B cell (primary cell): Measurements from ENCODE around the gene HOXC9. TPM values are rescaled to one million over a fixed set of nuclear protein-coding genes. Genes with fewer than 3 reads are reported as not detected.

Experiments used
- ATAC-seq: fragments of 200-7000 bp; cut with Tn5 transposase; one replicate; pipeline ENCODE4 v1.10.0; 2021; ENCODE audit warnings: low read depth, mild to moderate bottlenecking, moderate number of reproducible peaks, moderate library complexity
- CTCF ChIA-PET: fragments of 350-600 bp; sonication (Branson Sonifier 250); formaldehyde crosslinking; loops from one replicate; lab custom pipeline; 2021; ENCODE audit warnings: antibody characterized with exemption, inconsistent platforms; lab: Charles Lee
- POLR2A ChIA-PET: fragments of 350-600 bp; sonication (Branson Sonifier 250); formaldehyde crosslinking; loops from one replicate; lab custom pipeline; 2021; ENCODE audit warnings: antibody characterized with exemption; lab: Charles Lee
- DNase-seq: peaks from one replicate; pipeline ENCODE4 v3.0.0; 2013
- H2AFZ ChIP-seq: 2 replicates; pipeline ENCODE4 v1.6.1; 2012; ENCODE audit warnings: mild to moderate bottlenecking, low read depth, low read length; ENCODE audit not compliant: insufficient read depth, poor library complexity, severe bottlenecking
- H3K27ac ChIP-seq, 2 donors: 1 replicate in 1 of 2; 2 replicates in 1 of 2; pipeline ENCODE4 v1.5.1; 2012 to 2013; ENCODE audit warnings: low read length in 2 of 2, mild to moderate bottlenecking in 2 of 2, moderate library complexity in 1 of 2
- H3K27me3 ChIP-seq, 4 experiments: fragments of 200-600 bp in 1 of 4; sonication (generic) in 1 of 4; replicated peaks in 1 of 4; 1 replicate in 2 of 4; 2 replicates in 2 of 4; pipeline versions ENCODE4 v1.6.1 to v1.7.0; 2013 to 2016; ENCODE audit warnings: low read length in 3 of 4, mild to moderate bottlenecking in 2 of 4, mixed read lengths in 1 of 4, moderate library complexity in 1 of 4; ENCODE audit not compliant: insufficient read depth in 4 of 4, control insufficient read depth in 3 of 4; ENCODE audit errors: control extremely low read depth in 1 of 4
- H3K36me3 ChIP-seq, 2 experiments: replicated peaks in 1 of 2; 1 replicate in 1 of 2; 2 replicates in 1 of 2; pipeline versions ENCODE4 v1.6.1 to v1.7.1; 2013; ENCODE audit warnings: low read length in 1 of 2; ENCODE audit not compliant: insufficient read depth in 2 of 2, control insufficient read depth in 1 of 2; ENCODE audit errors: control extremely low read depth in 1 of 2, extremely low read depth in 1 of 2
- H3K4me1 ChIP-seq, 2 donors: fragments of 200-600 bp in 1 of 2; sonication (generic) in 1 of 2; 1 replicate in 1 of 2; 2 replicates in 1 of 2; pipeline versions ENCODE4 v1.5.1 to v1.6.1; 2013 to 2017; ENCODE audit warnings: low read length in 2 of 2; ENCODE audit not compliant: control insufficient read depth in 2 of 2, insufficient read depth in 2 of 2
- H3K4me2 ChIP-seq: replicated peaks from 2 replicates; pipeline ENCODE3; 2012; ENCODE audit warnings: mild to moderate bottlenecking, low read depth, low read length; ENCODE audit not compliant: poor library complexity, severe bottlenecking
- H3K4me3 ChIP-seq, 5 experiments: fragments of 200-600 bp in 1 of 5; sonication (generic) in 1 of 5; 1 replicate in 3 of 5; 2 replicates in 2 of 5; pipeline versions ENCODE4 v1.5.1 to v1.7.0; 2011 to 2016; ENCODE audit warnings: low read length in 4 of 5, mild to moderate bottlenecking in 4 of 5, low read depth in 2 of 5, control low read depth in 1 of 5, moderate library complexity in 1 of 5; ENCODE audit not compliant: insufficient read depth in 1 of 5; ENCODE audit errors: control extremely low read depth in 1 of 5, extremely low read depth in 1 of 5
- H3K79me2 ChIP-seq: fragments of 200-600 bp; sonication (generic); one replicate; pipeline ENCODE4 v1.6.0; 2016; ENCODE audit warnings: low read length; ENCODE audit not compliant: control insufficient read depth, insufficient read depth
- H3K9ac ChIP-seq: fragments of 200-600 bp; sonication (generic); 2 replicates; pipeline ENCODE4 v1.6.1; 2017; ENCODE audit warnings: mild to moderate bottlenecking, low read length, moderate library complexity
- H3K9me3 ChIP-seq, 3 donors: one replicate each; pipeline versions ENCODE4 v1.6.1 to v1.7.1; 2013; ENCODE audit warnings: low read length in 2 of 3; ENCODE audit not compliant: control insufficient read depth in 2 of 3, insufficient read depth in 1 of 3; ENCODE audit errors: control extremely low read depth in 1 of 3
- H4K20me1 ChIP-seq: 2 replicates; pipeline ENCODE4 v1.6.0; 2012; ENCODE audit warnings: mild to moderate bottlenecking, low read length; ENCODE audit not compliant: insufficient read depth, control insufficient read depth, poor library complexity, severe bottlenecking
- H3K27ac Mint-ChIP-seq: one replicate; pipeline ENCODE4 v1.8.0; 2021; ENCODE audit warnings: mixed read lengths
- H3K27me3 Mint-ChIP-seq: one replicate; pipeline ENCODE4 v1.8.0; 2021; ENCODE audit warnings: mixed read lengths
- H3K4me1 Mint-ChIP-seq: one replicate; pipeline ENCODE4 v1.8.0; 2021; ENCODE audit warnings: mixed read lengths
- H3K4me3 Mint-ChIP-seq: one replicate; pipeline ENCODE4 v1.8.0; 2021; ENCODE audit warnings: mixed read lengths
- H3K9me3 Mint-ChIP-seq: one replicate; pipeline ENCODE4 v1.8.0; 2022; ENCODE audit warnings: mixed read lengths; ENCODE audit not compliant: insufficient read depth
- EZH2 ChIP-seq: IDR thresholded peaks from 2 replicates; pipeline ENCODE4 v1.6.1; 2012; ENCODE audit warnings: borderline replicate concordance, low read depth, mild to moderate bottlenecking, moderate library complexity, low read length; ENCODE audit not compliant: insufficient read depth, poor library complexity, severe bottlenecking
- WGBS: methylation state at CpG from one replicate; pipeline ENCODE4 v1.1.5; 2013; ENCODE audit warnings: missing lambda C conversion rate; ENCODE audit not compliant: insufficient coverage; 5-methylcytosine and 5-hydroxymethylcytosine counted together
- intact Hi-C: fragments of 100-400 bp; cut with micrococcal nuclease; formaldehyde crosslinking; loops from one replicate; pipeline ENCODE4 v1.10.0; 2022
- polyA plus RNA-seq: library from polyadenylated mRNA; depleted of rRNA; stranded (reverse); fragments of >200 nt; gene quantifications from 2 replicates; pipeline ENCODE4 v1.2.3, GENCODE V29; 2012
- total RNA-seq, 2 donors: library from RNA; stranded (reverse); fragments of 120-200 nt in 1 of 2; gene quantifications; 1 replicate in 1 of 2; 2 replicates in 1 of 2; pipeline versions ENCODE4 v1.2.3 to v1.2.4, GENCODE V29; 2013 to 2022
- TF ChIP-seq, protein P1 (sequence below): fragments of 200-600 bp; IDR thresholded peaks from one replicate; pipeline ENCODE4 v1.8.0; 2022; ENCODE audit warnings: antibody characterized with exemption, mild to moderate bottlenecking

Gene HOXC9
- total and polyA plus RNA-seq, 2 donors (not counting 1 experiment from before 2014, with no cell fraction given): not detected

DNA sequence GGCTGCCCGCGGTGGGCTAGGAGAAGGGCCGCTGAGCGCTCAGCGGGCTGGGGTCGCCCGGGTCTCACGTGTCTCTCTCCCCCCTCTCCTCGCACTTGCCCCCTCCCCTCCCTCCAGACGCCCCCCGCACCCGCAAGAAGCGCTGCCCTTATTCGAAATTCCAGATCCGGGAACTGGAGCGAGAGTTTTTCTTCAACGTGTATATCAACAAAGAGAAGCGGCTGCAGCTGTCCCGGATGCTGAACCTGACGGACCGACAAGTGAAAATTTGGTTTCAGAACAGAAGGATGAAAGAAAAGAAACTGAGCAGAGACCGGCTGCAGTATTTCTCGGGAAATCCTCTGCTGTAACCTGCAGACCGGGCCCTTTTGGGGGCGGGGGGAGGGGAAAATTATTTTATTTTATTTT lies 24.9 kb upstream of the HOXC9 start:
- no peaks in the 10 kb centered on the region for H4K20me1 ChIP-seq
- peaks cover 2% of the 10 kb centered on the region for H3K9me3 Mint-ChIP-seq
- H3K27me3 ChIP-seq: peaks cover 0 to 98% (median 85%) of the 10 kb centered on the region in 4 experiments
- peak overlapping the region; percentile 47 for H2AFZ ChIP-seq
- ChIA-PET CTCF (interaction anchor here (0.7 kb wide), 1 partner anchor 89 kb away, joined by 4 read pairs; no protein-coding TSS in a partner anchor), POLR2A (interaction anchor here (0.6 kb wide), 1 partner anchor 179 kb away, joined by 3 read pairs; no protein-coding TSS in a partner anchor)
- H3K9ac ChIP-seq: peak overlapping the region; percentile 51
- H3K4me3 ChIP-seq: peak overlapping the region in 2 of 5 experiments; percentile 18 to 54
- peaks cover 25 to 40% of the 10 kb centered on the region in 2 donors for H3K4me1 ChIP-seq
- peaks cover 85% of the 10 kb centered on the region for H3K27me3 Mint-ChIP-seq
- H3K4me3 Mint-ChIP-seq: peak overlapping the region; percentile 74
- no peak overlapping the region for H3K27ac ChIP-seq
- intact Hi-C loops: loop anchor here (2.0 to 5.0 kb wide), 2 partner anchors 22 to 37 kb away; no protein-coding TSS in a partner anchor
- H3K79me2 ChIP-seq: no peaks in the 10 kb centered on the region
- no peaks in the 10 kb centered on the region for H3K36me3 ChIP-seq
- H3K27ac Mint-ChIP-seq: peak overlapping the region; percentile 26
- H3K9me3 ChIP-seq: peaks cover 0 to 74% (median 13%) of the 10 kb centered on the region in 3 donors
- H3K4me2 ChIP-seq: peak overlapping the region; percentile 79
- TF ChIP-seq, protein P1, sequence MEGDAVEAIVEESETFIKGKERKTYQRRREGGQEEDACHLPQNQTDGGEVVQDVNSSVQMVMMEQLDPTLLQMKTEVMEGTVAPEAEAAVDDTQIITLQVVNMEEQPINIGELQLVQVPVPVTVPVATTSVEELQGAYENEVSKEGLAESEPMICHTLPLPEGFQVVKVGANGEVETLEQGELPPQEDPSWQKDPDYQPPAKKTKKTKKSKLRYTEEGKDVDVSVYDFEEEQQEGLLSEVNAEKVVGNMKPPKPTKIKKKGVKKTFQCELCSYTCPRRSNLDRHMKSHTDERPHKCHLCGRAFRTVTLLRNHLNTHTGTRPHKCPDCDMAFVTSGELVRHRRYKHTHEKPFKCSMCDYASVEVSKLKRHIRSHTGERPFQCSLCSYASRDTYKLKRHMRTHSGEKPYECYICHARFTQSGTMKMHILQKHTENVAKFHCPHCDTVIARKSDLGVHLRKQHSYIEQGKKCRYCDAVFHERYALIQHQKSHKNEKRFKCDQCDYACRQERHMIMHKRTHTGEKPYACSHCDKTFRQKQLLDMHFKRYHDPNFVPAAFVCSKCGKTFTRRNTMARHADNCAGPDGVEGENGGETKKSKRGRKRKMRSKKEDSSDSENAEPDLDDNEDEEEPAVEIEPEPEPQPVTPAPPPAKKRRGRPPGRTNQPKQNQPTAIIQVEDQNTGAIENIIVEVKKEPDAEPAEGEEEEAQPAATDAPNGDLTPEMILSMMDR: no peak
- TF ChIP-seq EZH2: no peak
- no peak for ATAC-seq
- WGBS: 9% methylated on average over 19 of the region's 25 CpGs
- H3K4me1 Mint-ChIP-seq: peaks cover 21% of the 10 kb centered on the region
- peak; percentile 36 for DNase-seq

GRCh38 chr12:53975479-53976152 lies 24.3 kb upstream of the HOXC9 start:
- H3K9me3 Mint-ChIP-seq: peaks cover 2% of the 10 kb centered on the region
- ChIA-PET CTCF (interaction anchor here (0.7 kb wide), 2 partner anchors 89 to 275 kb away, joined by 4 to 5 read pairs; no protein-coding TSS in a partner anchor), POLR2A (interaction anchor here (0.6 kb wide), 2 partner anchors 20 to 105 kb away, joined by 7 to 10 read pairs; no protein-coding TSS in a partner anchor)
- intact Hi-C loops: loop anchor here (2.0 to 5.0 kb wide), 2 partner anchors 23 to 37 kb away; no protein-coding TSS in a partner anchor
- Histone ChIP-seq H2AFZ (no peak overlapping the region), H3K9ac (peak overlapping the region; percentile 51), H3K27ac (no peak overlapping the region), H3K4me2 (peak overlapping the region; percentile 79), H3K9me3 (peaks cover 0 to 73% (median 13%) of the 10 kb centered on the region in 3 donors), H4K20me1 (no peaks in the 10 kb centered on the region), H3K27me3 (peaks cover 0 to 97% (median 85%) of the 10 kb centered on the region in 4 experiments), H3K36me3 (no peaks in the 10 kb centered on the region), H3K4me3 (no peak overlapping the region), H3K79me2 (no peaks in the 10 kb centered on the region), H3K4me1 (peaks cover 25 to 42% of the 10 kb centered on the region in 2 donors)
- no peak for TF ChIP-seq EZH2
- TF ChIP-seq, protein P1: no peak
- peak overlapping the region; percentile 62 for H3K27ac Mint-ChIP-seq
- H3K4me1 Mint-ChIP-seq: peaks cover 21% of the 10 kb centered on the region
- no peak for ATAC-seq
- H3K4me3 Mint-ChIP-seq: peak overlapping the region; percentile 74
- 9% methylated on average over 26 of the region's 31 CpGs for WGBS
- DNase-seq: peak; percentile 27
- H3K27me3 Mint-ChIP-seq: peaks cover 85% of the 10 kb centered on the region
